IPS-18a (cell line): Measurements from ENCODE around the gene ADGRB3.

Experiments used
- H3K27ac ChIP-seq: one replicate; pipeline ENCODE4 v1.5.1; 2013; ENCODE audit warnings: low read length
- H3K27me3 ChIP-seq: one replicate; pipeline ENCODE4 v1.6.1; 2013; ENCODE audit warnings: mild to moderate bottlenecking, low read length; ENCODE audit not compliant: control insufficient read depth, insufficient read depth
- H3K36me3 ChIP-seq: one replicate; pipeline ENCODE4 v1.6.1; 2013; ENCODE audit warnings: low read depth, low read length; ENCODE audit not compliant: control insufficient read depth
- H3K4me1 ChIP-seq: one replicate; pipeline ENCODE4 v1.6.1; 2013; ENCODE audit warnings: low read depth, low read length; ENCODE audit not compliant: control insufficient read depth
- H3K4me3 ChIP-seq: one replicate; pipeline ENCODE4 v1.5.1; 2013; ENCODE audit warnings: low read length
- H3K9ac ChIP-seq: one replicate; pipeline ENCODE4 v1.6.1; 2013; ENCODE audit warnings: mild to moderate bottlenecking, low read length, moderate library complexity
- H3K9me3 ChIP-seq: one replicate; pipeline ENCODE4 v1.6.1; 2013; ENCODE audit warnings: low read depth, low read length; ENCODE audit not compliant: control insufficient read depth

Gene ADGRB3

DNA sequence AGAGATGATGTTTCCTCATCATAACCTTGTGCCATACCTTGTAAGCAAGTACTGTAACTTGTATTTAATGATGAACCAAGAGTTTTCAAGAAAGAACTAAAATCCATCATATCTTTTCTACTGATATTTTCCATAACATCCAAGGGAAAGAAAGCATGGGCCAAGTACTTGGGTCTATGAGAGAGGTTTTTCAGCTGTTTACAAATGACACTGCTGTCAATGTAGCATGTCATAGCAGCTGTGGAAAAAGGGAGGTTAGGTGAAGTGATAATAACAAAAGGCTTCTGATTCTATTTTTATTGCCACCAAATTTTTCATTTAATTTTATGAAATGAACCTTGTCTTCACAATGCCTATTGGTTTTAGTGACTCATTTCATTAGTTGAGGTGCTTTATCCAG, 679.4 kb downstream of the ADGRB3 start:
- H3K27ac ChIP-seq, result no peak overlapping the region
- H3K9me3 ChIP-seq, result no peaks in the 10 kb centered on the region
- no peaks in the 10 kb centered on the region for H3K36me3 ChIP-seq
- no peaks in the 10 kb centered on the region for H3K27me3 ChIP-seq
- H3K4me3 ChIP-seq, result no peak overlapping the region
- H3K9ac ChIP-seq, result no peak overlapping the region
- no peaks in the 10 kb centered on the region for H3K4me1 ChIP-seq

DNA sequence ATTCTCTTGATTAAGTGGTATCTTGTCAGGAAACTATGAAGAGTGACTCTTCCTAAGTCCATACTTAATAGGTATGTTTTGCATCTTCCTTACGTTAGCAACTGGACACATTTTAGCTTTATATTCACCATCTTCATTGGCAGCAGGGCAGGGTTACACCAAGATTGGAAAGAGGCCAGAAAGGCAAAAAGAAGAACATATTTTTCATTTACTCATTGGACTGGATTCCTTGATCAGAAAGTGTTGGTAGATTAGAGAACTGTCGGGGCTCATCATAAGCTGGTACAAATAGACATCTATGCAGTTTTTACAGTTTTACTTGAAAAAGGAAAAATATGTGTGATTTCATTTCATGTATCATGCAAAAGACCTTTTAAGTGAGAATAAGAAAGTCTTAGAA, 696.8 kb downstream of the ADGRB3 start:
- Histone ChIP-seq H3K9me3 (no peaks in the 10 kb centered on the region), H3K4me3 (no peak overlapping the region), H3K27me3 (no peaks in the 10 kb centered on the region), H3K27ac (no peak overlapping the region), H3K4me1 (no peaks in the 10 kb centered on the region), H3K9ac (no peak overlapping the region), H3K36me3 (no peaks in the 10 kb centered on the region)

GRCh38 chr6:69337311-69337710, 702.2 kb downstream of the ADGRB3 start:
- no peaks in the 10 kb centered on the region for H3K4me1 ChIP-seq
- no peak overlapping the region for H3K27ac ChIP-seq
- H3K4me3 ChIP-seq, result no peak overlapping the region
- no peaks in the 10 kb centered on the region for H3K9me3 ChIP-seq
- H3K27me3 ChIP-seq, result no peaks in the 10 kb centered on the region
- H3K9ac ChIP-seq, result no peak overlapping the region
- H3K36me3 ChIP-seq, result no peaks in the 10 kb centered on the region

DNA sequence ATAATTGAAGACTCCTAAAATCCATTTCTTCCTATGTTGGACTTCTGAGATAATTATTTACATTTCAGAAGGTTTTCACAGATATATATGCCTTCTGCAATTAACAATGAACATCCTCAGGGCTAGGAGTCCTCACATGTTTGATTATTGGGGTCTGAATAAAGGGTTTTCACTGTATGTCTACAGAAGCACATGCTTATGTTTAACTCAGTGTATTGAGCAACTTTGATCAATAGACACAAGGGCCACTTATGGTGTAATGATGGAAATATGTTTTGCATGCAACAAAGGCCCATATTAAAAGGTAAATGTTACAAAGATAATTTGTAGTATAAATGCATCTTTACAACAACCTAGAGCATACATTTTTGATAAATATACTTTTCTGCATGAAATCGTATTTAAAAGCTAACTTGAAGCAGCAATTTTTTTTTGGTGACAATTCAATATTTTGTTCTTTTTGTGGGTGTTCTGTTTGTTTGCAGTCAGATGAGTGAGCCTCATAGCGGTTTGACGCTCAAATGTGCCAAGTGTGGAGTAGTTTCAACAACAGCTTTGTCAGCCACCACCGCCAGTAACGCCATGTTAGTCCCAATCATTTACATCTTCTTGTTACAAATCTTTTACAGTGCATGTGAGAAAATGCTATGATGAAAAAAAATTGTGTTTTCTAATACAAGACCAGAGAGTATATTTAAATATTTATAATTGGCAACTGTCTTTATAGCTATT, 703.5 kb downstream of the ADGRB3 start:
- Histone ChIP-seq H3K4me3 (no peak overlapping the region), H3K4me1 (no peaks in the 10 kb centered on the region), H3K9me3 (no peaks in the 10 kb centered on the region)

GRCh38 chr6:69339163-69339550, 704.1 kb downstream of the ADGRB3 start:
- no peaks in the 10 kb centered on the region for H3K36me3 ChIP-seq
- H3K27ac ChIP-seq, result no peak overlapping the region
- no peak overlapping the region for H3K9ac ChIP-seq
- H3K4me3 ChIP-seq, result no peak overlapping the region
- H3K4me1 ChIP-seq, result no peaks in the 10 kb centered on the region
- H3K27me3 ChIP-seq, result no peaks in the 10 kb centered on the region
- H3K9me3 ChIP-seq, result no peaks in the 10 kb centered on the region

More for the DNA sequence above, 703.5 kb downstream of the ADGRB3 start:
- H3K36me3 ChIP-seq, result no peaks in the 10 kb centered on the region
- no peak overlapping the region for H3K9ac ChIP-seq
- H3K27me3 ChIP-seq, result no peaks in the 10 kb centered on the region
- no peak overlapping the region for H3K27ac ChIP-seq

DNA sequence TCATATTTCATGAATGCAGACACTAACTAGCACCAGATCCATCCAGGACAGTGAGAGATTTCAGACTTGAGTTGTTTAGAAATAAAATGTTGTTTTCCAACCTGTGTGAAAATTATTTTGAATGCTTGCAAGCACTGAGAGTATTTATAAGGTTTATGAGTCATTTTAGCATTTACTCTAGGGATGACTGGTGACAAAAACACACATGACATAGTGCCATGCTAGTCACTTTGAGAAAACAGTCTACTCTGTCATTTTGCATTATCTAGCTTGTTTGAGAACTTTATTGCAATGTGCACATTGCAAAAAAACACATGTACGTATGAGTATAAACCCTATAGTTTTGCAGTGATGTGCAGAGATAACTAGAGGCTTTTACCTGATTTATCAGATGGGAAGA, 705.1 kb downstream of the ADGRB3 start:
- no peaks in the 10 kb centered on the region for H3K9me3 ChIP-seq
- no peak overlapping the region for H3K9ac ChIP-seq
- no peaks in the 10 kb centered on the region for H3K36me3 ChIP-seq
- no peaks in the 10 kb centered on the region for H3K27me3 ChIP-seq
- no peaks in the 10 kb centered on the region for H3K4me1 ChIP-seq
- H3K4me3 ChIP-seq, result no peak overlapping the region
- H3K27ac ChIP-seq, result no peak overlapping the region

DNA sequence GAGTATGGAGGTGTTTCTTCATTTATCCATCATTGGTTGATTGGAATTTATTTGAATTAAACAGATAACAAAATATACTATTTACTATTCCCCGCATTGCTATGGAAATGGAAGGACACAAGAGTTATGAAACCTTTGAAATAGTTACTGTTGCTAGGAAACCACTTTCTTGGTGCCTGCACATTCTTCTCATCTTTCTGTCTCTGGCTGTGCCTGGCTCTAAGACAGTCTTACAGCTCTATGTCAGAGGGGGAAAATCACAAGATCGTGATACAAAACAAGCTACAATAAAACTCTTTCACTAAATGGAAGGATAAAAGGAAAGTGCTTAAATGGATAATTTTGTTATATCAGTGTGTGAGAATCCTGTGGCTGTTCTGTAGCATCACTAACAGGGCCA, 708.8 kb downstream of the ADGRB3 start:
- no peak overlapping the region for H3K27ac ChIP-seq
- no peaks in the 10 kb centered on the region for H3K9me3 ChIP-seq
- no peak overlapping the region for H3K9ac ChIP-seq
- H3K4me1 ChIP-seq, result no peaks in the 10 kb centered on the region
- H3K4me3 ChIP-seq, result no peak overlapping the region
- H3K27me3 ChIP-seq, result no peaks in the 10 kb centered on the region
- no peaks in the 10 kb centered on the region for H3K36me3 ChIP-seq

DNA sequence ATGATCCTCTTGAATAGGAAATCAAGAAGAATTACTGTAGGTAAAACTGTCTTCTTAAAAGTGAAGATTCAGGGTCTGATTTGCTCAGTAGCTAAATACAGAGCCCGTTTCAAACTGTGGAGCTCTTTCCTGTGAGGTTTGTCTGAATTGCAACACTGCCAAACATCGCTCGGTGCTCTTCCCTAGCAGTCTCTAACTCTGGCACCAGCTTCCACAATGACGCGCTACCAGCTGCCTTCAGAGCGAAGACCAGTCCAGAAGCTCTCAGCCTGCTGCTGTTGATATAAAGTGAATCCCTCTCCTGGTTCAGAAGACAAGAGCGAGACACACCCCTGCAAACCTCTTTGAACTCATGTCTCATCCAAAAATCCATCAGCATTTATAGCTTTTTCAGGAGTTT, 714.7 kb downstream of the ADGRB3 start:
- H3K4me3 ChIP-seq, result no peak overlapping the region
- no peaks in the 10 kb centered on the region for H3K4me1 ChIP-seq
- no peak overlapping the region for H3K9ac ChIP-seq
- H3K9me3 ChIP-seq, result no peaks in the 10 kb centered on the region
- H3K27me3 ChIP-seq, result no peaks in the 10 kb centered on the region
- H3K27ac ChIP-seq, result no peak overlapping the region
- no peaks in the 10 kb centered on the region for H3K36me3 ChIP-seq

GRCh38 chr6:69362209-69362608, 727.1 kb downstream of the ADGRB3 start:
- H3K4me3 ChIP-seq, result no peak overlapping the region
- H3K36me3 ChIP-seq, result no peaks in the 10 kb centered on the region
- H3K27ac ChIP-seq, result no peak overlapping the region
- no peaks in the 10 kb centered on the region for H3K4me1 ChIP-seq
- no peaks in the 10 kb centered on the region for H3K27me3 ChIP-seq
- H3K9me3 ChIP-seq, result no peaks in the 10 kb centered on the region
- H3K9ac ChIP-seq, result no peak overlapping the region

DNA sequence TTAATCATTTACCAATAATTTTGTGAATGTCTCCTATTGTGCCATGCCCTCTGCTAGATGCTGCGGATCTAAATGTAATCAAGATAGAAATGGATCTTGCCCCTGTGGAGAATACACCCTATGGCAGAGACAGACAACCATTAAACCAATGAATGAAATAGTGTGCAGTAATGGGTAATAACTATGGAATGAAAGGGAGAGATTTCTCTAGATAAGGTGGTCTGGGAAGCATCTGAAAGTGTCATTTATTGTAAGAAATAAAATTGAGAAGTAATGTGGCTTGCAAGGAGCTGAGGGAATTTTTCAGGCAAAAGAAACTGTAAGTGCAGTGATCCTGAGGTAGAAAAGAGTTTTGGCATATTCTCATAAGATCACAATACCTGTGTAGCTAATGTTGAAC, 731.7 kb downstream of the ADGRB3 start:
- Histone ChIP-seq H3K27ac (no peak overlapping the region), H3K27me3 (no peaks in the 10 kb centered on the region), H3K9me3 (no peaks in the 10 kb centered on the region), H3K4me1 (no peaks in the 10 kb centered on the region), H3K4me3 (no peak overlapping the region), H3K36me3 (no peaks in the 10 kb centered on the region), H3K9ac (no peak overlapping the region)

- Histone ChIP-seq H3K9me3 (no peaks in the 10 kb centered on the region), H3K4me1 (no peaks in the 10 kb centered on the region), H3K27me3 (no peaks in the 10 kb centered on the region), H3K4me3 (no peak overlapping the region), H3K27ac (no peak overlapping the region), H3K36me3 (no peaks in the 10 kb centered on the region), H3K9ac (no peak overlapping the region)
These were observed 733.5 kb downstream of the ADGRB3 start for GRCh38 chr6:69368613-69369012.

DNA sequence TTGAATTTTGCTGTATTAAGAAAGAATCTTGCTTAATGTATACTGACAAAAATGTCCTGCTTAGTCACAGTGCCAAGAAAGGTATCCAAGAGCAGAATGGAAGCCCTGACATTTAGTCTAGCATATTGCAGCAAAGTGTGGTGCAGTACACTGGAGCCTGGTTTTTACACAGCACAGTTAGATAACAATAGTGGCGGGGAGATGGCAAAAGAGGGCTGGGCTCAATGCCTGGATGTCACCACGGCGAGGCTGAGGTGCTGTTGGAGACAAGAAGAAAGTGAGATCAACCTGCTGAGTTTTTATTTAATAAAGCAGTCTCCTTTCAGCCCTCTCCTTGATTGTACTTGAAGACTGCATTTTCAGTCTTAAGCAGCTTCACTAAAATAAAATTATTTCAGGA, 735.7 kb downstream of the ADGRB3 start:
- Histone ChIP-seq H3K4me1 (no peaks in the 10 kb centered on the region), H3K4me3 (no peak overlapping the region), H3K9ac (no peak overlapping the region), H3K27ac (no peak overlapping the region), H3K9me3 (no peaks in the 10 kb centered on the region), H3K27me3 (no peaks in the 10 kb centered on the region), H3K36me3 (no peaks in the 10 kb centered on the region)
